Thymus (tissue), 11 donors: ENCODE results near the gene EXOSC2. TPM values are rescaled to one million over a fixed set of nuclear protein-coding genes. Genes with fewer than 3 reads are reported as not detected.

Source experiments
- DNase-seq, 9 donors: peaks; one replicate each; pipeline ENCODE4 v3.0.0-alpha.2; 2013; ENCODE audit warnings: low spot score in 9 of 9, low read depth in 6 of 9, missing footprints in 1 of 9
- H3K27ac ChIP-seq, 2 donors: one replicate each; pipeline ENCODE4 v1.5.1; 2013; ENCODE audit warnings: control low read depth in 1 of 2, low read depth in 1 of 2, low read length in 1 of 2, mild to moderate bottlenecking in 1 of 2, moderate library complexity in 1 of 2
- H3K27me3 ChIP-seq, 2 donors: one replicate each; pipeline ENCODE4 v1.5.1; 2013; ENCODE audit warnings: low read length in 1 of 2; ENCODE audit not compliant: control insufficient read depth in 2 of 2, insufficient read depth in 1 of 2
- H3K36me3 ChIP-seq, 2 donors: one replicate each; pipeline ENCODE4 v1.5.1; 2013; ENCODE audit warnings: low read length in 1 of 2, mild to moderate bottlenecking in 1 of 2, moderate library complexity in 1 of 2; ENCODE audit not compliant: control insufficient read depth in 2 of 2, insufficient read depth in 2 of 2
- H3K4me1 ChIP-seq, 2 donors: one replicate each; pipeline ENCODE4 v1.5.1; 2013; ENCODE audit warnings: low read length in 2 of 2; ENCODE audit not compliant: control insufficient read depth in 2 of 2, insufficient read depth in 2 of 2
- H3K4me3 ChIP-seq, 2 donors: one replicate each; pipeline ENCODE4 v1.5.1; 2013; ENCODE audit warnings: low read length in 2 of 2, control low read depth in 1 of 2, mild to moderate bottlenecking in 1 of 2
- H3K9me3 ChIP-seq, 2 donors: one replicate each; pipeline ENCODE4 v1.5.1; 2013; ENCODE audit warnings: low read length in 1 of 2, mild to moderate bottlenecking in 1 of 2; ENCODE audit not compliant: control insufficient read depth in 2 of 2, insufficient read depth in 1 of 2
- WGBS: extraction: QIAGEN DNeasy Blood & Tissue Kit; methylation state at CpG from one replicate; pipeline ENCODE4 v1.1.7; 2013; 5-methylcytosine and 5-hydroxymethylcytosine counted together
- polyA plus RNA-seq: library from polyadenylated mRNA; stranded (reverse); fragments of 200-250 nt; gene quantifications from one replicate; pipeline ENCODE4 v1.2.3, GENCODE V29; 2013
- total RNA-seq: library from RNA; stranded (reverse); fragments of 120-200 nt; gene quantifications from one replicate; pipeline ENCODE4 v1.2.4, GENCODE V29; 2013
- donor health status: healthy.

The EXOSC2 gene
- total and polyA plus RNA-seq, 2 donors = 20.2 to 28.0 TPM

- H3K27me3 ChIP-seq = no peaks in the 10 kb centered on the region
- H3K4me3 ChIP-seq = no peak overlapping the region
- H3K27ac ChIP-seq = no peak overlapping the region
- no peaks in the 10 kb centered on the region for H3K9me3 ChIP-seq
- no peaks in the 10 kb centered on the region for H3K4me1 ChIP-seq
- no peaks in the 10 kb centered on the region for H3K36me3 ChIP-seq
- DNase-seq = no peak
- 95% methylated on average over 5 of the region's 5 CpGs for WGBS
These were observed 39.2 kb downstream of the EXOSC2 start for GRCh38 chr9:130732793-130733221.

- Histone ChIP-seq H3K27me3 (no peaks in the 10 kb centered on the region), H3K9me3 (no peaks in the 10 kb centered on the region), H3K4me1 (no peaks in the 10 kb centered on the region), H3K36me3 (no peaks in the 10 kb centered on the region), H3K4me3 (no peak overlapping the region), H3K27ac (no peak overlapping the region)
- DNase-seq = no peak
- 97% methylated on average over 4 of the region's 4 CpGs for WGBS
These were observed 42.0 kb downstream of the EXOSC2 start for GRCh38 chr9:130735566-130735965.

GRCh38 chr9:130736834-130737233, 43.3 kb downstream of the EXOSC2 start:
- no peaks in the 10 kb centered on the region for H3K27me3 ChIP-seq
- H3K36me3 ChIP-seq = no peaks in the 10 kb centered on the region
- no peak overlapping the region for H3K27ac ChIP-seq
- H3K9me3 ChIP-seq = no peaks in the 10 kb centered on the region
- no peak for DNase-seq
- WGBS = 100% methylated on average over 1 of the region's 1 CpG
- H3K4me3 ChIP-seq = no peak overlapping the region
- H3K4me1 ChIP-seq = no peaks in the 10 kb centered on the region

GRCh38 chr9:130738281-130738680, 44.7 kb downstream of the EXOSC2 start:
- no peaks in the 10 kb centered on the region for H3K9me3 ChIP-seq
- H3K36me3 ChIP-seq = no peaks in the 10 kb centered on the region
- H3K27ac ChIP-seq = no peak overlapping the region
- DNase-seq = no peak
- H3K27me3 ChIP-seq = no peaks in the 10 kb centered on the region
- WGBS = 98% methylated on average over 3 of the region's 3 CpGs
- no peaks in the 10 kb centered on the region for H3K4me1 ChIP-seq
- H3K4me3 ChIP-seq = no peak overlapping the region

- Histone ChIP-seq H3K36me3 (no peaks in the 10 kb centered on the region), H3K4me1 (no peaks in the 10 kb centered on the region), H3K4me3 (no peak overlapping the region), H3K27me3 (no peaks in the 10 kb centered on the region), H3K27ac (no peak overlapping the region), H3K9me3 (no peaks in the 10 kb centered on the region)
- no peak for DNase-seq
- 98% methylated on average over 4 of the region's 4 CpGs for WGBS
These were observed 45.5 kb downstream of the EXOSC2 start for GRCh38 chr9:130739081-130739480.

- Histone ChIP-seq H3K36me3 (no peaks in the 10 kb centered on the region), H3K27ac (no peak overlapping the region), H3K4me3 (no peak overlapping the region), H3K4me1 (no peaks in the 10 kb centered on the region), H3K27me3 (no peaks in the 10 kb centered on the region), H3K9me3 (no peaks in the 10 kb centered on the region)
- 99% methylated on average over 11 of the region's 11 CpGs for WGBS
- DNase-seq = no peak
These were observed 46.8 kb downstream of the EXOSC2 start for GRCh38 chr9:130740218-130741023.

GRCh38 chr9:130741024-130741305, 47.4 kb downstream of the EXOSC2 start:
- no peak for DNase-seq
- WGBS = 96% methylated on average over 3 of the region's 3 CpGs

GRCh38 chr9:130741831-130742449, 48.4 kb downstream of the EXOSC2 start:
- Histone ChIP-seq H3K27ac (no peak overlapping the region), H3K36me3 (no peaks in the 10 kb centered on the region), H3K27me3 (no peaks in the 10 kb centered on the region), H3K4me1 (no peaks in the 10 kb centered on the region), H3K4me3 (no peak overlapping the region), H3K9me3 (no peaks in the 10 kb centered on the region)
- no peak for DNase-seq
- WGBS = 84% methylated on average over 7 of the region's 7 CpGs

More at GRCh38 chr9:130741024-130741305, 47.4 kb downstream of the EXOSC2 start:
- no peaks in the 10 kb centered on the region for H3K9me3 ChIP-seq
- H3K27me3 ChIP-seq = no peaks in the 10 kb centered on the region
- H3K27ac ChIP-seq = no peak overlapping the region
- H3K4me1 ChIP-seq = no peaks in the 10 kb centered on the region
- no peaks in the 10 kb centered on the region for H3K36me3 ChIP-seq
- no peak overlapping the region for H3K4me3 ChIP-seq

- H3K4me3 ChIP-seq = no peak overlapping the region
These were observed 50.1 kb downstream of the EXOSC2 start for GRCh38 chr9:130743656-130744055.

More at GRCh38 chr9:130743656-130744055, 50.1 kb downstream of the EXOSC2 start:
- Histone ChIP-seq H3K9me3 (no peaks in the 10 kb centered on the region), H3K27ac (no peak overlapping the region), H3K4me1 (no peaks in the 10 kb centered on the region), H3K27me3 (no peaks in the 10 kb centered on the region), H3K36me3 (no peaks in the 10 kb centered on the region)
- DNase-seq = no peak
- WGBS = 96% methylated on average over 4 of the region's 4 CpGs
